ENCODE measurements around the gene PDCD1LG2. TPM values are rescaled to one million over a fixed set of nuclear protein-coding genes. Genes with fewer than 3 reads are reported as not detected.
A peak's percentile ranks its signal among the peaks of the same experiment; 100 is the strongest.
"Not testable (repeated sequence)": the region's sequence is repeated elsewhere in the genome, so short reads cannot be mapped to it uniquely, and the experiment has no call there.

Gene PDCD1LG2
- total RNA-seq, 1 experiment from 2014 or later: 11.5 TPM

- DNase-seq (ENCODE audit: low read depth): no peak
These were observed 55.8 kb downstream of the PDCD1LG2 start for GRCh38 chr9:5566054-5566618.

GRCh38 chr9:5568868-5569267, 58.5 kb downstream of the PDCD1LG2 start:
- DNase-seq (ENCODE audit: low read depth): no peak

- DNase-seq (ENCODE audit: low read depth): no peak
These were observed 59.1 kb downstream of the PDCD1LG2 start for GRCh38 chr9:5569409-5569808.

GRCh38 chr9:5569891-5570290, 59.6 kb downstream of the PDCD1LG2 start:
- no peak for DNase-seq (ENCODE audit: low read depth)

- no peak for DNase-seq (ENCODE audit: low read depth)
These were observed 61.4 kb downstream of the PDCD1LG2 start for GRCh38 chr9:5571629-5572232.

- no peak for DNase-seq (ENCODE audit: low read depth)
These were observed 63.8 kb downstream of the PDCD1LG2 start for GRCh38 chr9:5574097-5574496.

GRCh38 chr9:5575000-5575399, 64.7 kb downstream of the PDCD1LG2 start:
- DNase-seq (ENCODE audit: low read depth): no peak

- no peak for DNase-seq (ENCODE audit: low read depth)
These were observed 66.9 kb downstream of the PDCD1LG2 start for GRCh38 chr9:5577225-5577624.

GRCh38 chr9:5578018-5578697, 67.8 kb downstream of the PDCD1LG2 start:
- no peak for DNase-seq (ENCODE audit: low read depth)

- DNase-seq (ENCODE audit: low read depth): no peak
These were observed 68.4 kb downstream of the PDCD1LG2 start for GRCh38 chr9:5578698-5579085.

GRCh38 chr9:5579881-5580280, 69.5 kb downstream of the PDCD1LG2 start:
- no peak for DNase-seq (ENCODE audit: low read depth)

GRCh38 chr9:5580650-5581049, 70.3 kb downstream of the PDCD1LG2 start:
- no peak for DNase-seq (ENCODE audit: low read depth)

GRCh38 chr9:5581706-5582105, 71.4 kb downstream of the PDCD1LG2 start:
- DNase-seq (ENCODE audit: low read depth): not testable (repeated sequence)

GRCh38 chr9:5582835-5583195, 72.5 kb downstream of the PDCD1LG2 start:
- DNase-seq (ENCODE audit: low read depth): peak; percentile 29

GRCh38 chr9:5586391-5586802, 76.1 kb downstream of the PDCD1LG2 start:
- DNase-seq (ENCODE audit: low read depth): no peak

GRCh38 chr9:5587024-5587423, 76.7 kb downstream of the PDCD1LG2 start:
- peak; percentile 69 for DNase-seq (ENCODE audit: low read depth)

- DNase-seq (ENCODE audit: low read depth): no peak
These were observed 81.9 kb downstream of the PDCD1LG2 start for GRCh38 chr9:5592231-5592630.

- DNase-seq (ENCODE audit: low read depth): no peak
These were observed 82.6 kb downstream of the PDCD1LG2 start for GRCh38 chr9:5592904-5593303.

GRCh38 chr9:5593904-5594303, 83.6 kb downstream of the PDCD1LG2 start:
- DNase-seq (ENCODE audit: low read depth): no peak

- DNase-seq (ENCODE audit: low read depth): no peak
These were observed 85.8 kb downstream of the PDCD1LG2 start for GRCh38 chr9:5596173-5596572.

GRCh38 chr9:5608298-5609225, 98.2 kb downstream of the PDCD1LG2 start:
- DNase-seq (ENCODE audit: low read depth): peak; percentile 18

GRCh38 chr9:5609226-5609596, 98.9 kb downstream of the PDCD1LG2 start:
- DNase-seq (ENCODE audit: low read depth): no peak
